ENCODE measurements around the gene PPM1H.

PPM1H gene

DNA sequence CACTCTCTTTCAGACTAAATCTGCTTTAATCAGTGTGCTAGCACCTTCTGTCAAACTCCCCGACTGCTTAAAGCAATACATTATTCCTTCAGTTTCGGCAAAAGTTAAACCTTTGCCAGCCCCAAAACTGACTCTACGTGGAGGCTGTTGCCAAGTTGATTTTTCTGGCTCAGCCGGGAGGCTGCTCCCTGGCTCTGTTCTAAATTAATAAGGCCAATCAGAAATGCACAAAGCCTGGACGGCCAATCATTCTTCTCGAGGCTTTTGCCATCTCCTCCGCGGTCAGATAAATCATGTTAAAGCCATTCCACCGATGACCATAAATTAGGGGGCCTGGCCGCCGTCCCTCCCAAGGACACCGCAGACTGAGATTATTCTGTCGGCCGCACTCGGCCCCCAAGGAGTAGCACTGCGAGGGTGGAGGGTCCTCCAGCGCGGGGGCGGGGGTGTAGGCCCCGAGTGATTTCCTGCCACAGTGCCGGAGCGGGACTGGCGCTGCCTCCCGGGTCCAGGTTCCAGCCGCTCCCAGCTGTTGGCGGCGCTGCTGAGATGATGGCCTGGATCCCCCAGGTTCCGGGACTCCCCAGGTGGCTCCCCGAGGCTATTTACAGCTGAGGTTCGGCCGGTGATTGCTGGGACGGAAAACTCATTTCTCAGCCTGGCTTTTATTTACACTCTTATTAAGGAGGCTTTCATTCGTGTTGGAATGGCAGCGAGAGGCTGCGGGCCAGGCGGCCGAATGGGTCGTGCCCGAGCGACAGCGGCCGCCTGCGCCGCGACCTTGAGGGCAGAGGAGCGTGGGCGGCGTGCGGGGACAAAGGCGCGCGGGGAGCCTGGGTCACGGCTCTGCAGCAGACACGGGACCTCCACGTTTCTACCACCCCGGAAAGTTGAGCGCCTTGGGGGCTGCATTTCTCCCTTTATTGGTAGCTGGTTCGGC, 303.2 kb downstream of the PPM1H start:
- peak; percentile 85 for DNase-seq

DNA sequence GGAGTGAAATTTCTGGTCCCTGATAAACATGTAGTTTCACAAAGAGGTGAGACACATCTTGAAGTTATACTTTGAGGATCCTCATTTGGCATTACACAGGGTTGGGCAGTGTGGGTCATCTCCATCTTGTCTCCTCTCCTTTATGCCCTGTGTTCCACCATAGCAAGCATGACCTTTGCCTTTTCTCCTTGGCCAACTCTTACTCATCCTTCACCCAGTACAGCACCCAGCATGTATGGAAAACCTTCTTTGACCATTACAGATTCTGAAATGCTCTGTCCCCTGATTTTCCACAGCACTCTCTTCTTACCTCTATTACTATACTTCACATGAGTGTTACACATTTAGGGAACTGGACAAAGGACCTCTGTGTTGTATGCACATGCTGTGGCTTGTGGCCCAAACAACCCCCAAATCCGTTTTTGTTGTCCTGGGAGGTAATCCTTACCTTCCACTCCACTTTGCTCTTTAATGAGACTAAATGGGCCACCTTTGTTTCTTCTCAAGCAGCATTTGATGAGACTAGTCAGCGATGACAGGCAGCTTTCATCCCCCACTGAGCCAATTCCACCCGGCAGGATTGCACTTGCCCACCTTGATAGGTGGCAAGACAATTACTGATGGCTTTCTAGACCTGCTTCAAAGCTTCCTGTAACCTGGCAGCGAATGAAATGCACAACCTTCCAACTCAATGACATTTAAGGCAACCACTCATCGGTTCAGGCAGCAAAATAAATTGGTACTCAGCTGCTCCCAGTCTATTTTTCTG, 304.8 kb downstream of the PPM1H start:
- DNase-seq, result no peak

DNA sequence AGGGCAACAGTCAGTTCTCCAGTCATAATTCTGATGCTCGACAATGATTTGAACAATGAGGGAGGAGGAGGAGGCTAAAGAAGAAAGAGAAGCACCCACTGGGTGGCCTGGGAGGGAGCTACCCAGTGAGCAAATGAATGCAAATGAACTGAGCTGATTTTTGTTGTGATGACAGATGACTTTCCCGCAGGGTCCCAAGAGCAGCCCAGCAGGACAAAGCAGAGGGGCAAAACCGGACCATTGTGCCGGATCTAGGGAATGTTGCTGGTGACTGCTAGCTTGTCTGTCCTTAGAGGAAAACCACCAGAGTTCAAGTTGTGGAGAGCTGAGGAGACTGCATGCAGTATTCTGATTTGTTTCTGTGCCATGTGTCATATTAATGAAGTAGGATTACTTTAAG, 305.5 kb downstream of the PPM1H start:
- peak; percentile 48 for DNase-seq

DNA sequence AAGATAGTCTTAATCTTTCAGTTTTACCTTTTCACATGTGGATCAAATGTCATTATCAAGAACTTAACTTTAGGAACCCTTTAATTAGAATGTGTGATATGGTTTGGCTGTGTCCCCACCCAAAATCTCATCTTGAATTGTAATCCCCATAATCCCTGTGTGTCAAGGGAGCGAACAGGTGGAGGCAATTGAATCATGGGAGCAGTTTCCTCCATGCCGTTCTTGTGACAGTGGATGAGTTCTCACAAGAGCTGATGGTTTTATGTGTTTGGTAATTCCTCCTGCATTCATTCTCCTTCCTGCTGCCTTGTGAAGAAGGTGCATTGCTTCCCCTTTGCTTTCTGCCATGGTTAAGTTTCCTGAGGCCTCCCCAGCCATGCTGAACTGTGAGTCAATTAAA, 307.8 kb downstream of the PPM1H start:
- no peak for DNase-seq

DNA sequence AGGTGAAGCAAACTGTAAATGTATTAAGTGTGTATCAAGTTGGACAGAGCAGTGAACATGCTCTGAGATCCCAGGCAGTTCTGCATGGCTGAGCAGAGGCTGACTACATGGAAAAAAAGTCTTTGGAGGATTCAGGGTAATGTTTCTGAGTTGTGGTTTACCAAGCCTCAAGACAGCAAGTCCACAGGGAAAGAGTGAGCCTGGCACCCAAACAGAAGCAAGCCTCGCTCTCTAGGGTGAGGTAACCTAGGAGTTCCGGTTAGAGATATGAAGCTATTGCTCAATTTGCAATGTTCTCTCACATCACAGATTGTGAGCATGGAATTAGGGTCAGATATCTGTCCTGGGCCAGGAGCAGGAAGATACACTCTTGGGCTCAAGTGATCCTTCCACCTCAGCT, 309.7 kb downstream of the PPM1H start:
- no peak for DNase-seq

DNA sequence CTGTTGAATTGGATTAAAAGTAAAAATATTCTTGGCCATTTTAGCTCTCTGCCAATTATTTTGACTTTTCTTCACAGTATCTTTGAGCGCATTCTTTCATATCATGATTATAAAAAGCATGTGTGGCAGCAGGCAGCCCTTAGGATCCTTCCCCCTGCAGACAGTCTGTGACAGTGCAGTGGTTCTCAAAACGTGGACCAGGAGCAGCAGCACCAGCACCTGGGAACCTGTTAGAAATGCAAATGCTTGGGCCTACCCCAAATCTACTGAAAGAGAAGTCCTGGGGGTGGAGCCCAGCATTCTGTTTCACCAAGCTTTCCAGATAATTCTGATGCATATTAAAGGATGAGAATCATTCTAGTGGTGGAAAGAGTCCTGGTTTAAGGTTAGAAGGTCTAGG, 312.8 kb downstream of the PPM1H start:
- DNase-seq, result no peak

DNA sequence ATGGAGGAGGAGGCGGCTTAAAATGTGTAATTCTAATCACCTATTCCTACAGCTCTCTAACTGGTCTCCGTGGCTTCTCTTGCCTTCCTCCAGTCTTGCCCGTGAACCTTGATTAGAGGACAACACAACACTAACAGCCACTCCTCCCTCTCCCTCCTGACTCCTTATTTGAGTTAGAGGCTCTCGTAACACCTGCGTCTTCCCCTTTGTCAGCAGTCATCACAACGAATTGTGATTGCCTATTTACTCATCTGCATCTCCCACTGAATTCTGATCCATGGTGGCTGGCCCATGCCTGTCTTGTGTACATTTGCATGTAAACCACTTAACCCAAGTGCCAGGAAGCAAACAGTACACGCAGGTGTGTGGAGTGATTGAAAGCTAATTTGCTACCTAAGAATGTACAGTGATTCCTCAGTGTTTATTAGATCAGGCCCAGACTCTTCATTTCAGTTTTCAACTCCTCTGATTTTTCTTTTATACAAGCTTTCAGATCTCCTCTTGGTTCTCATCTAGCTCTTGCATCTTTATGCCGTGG, 313.8 kb downstream of the PPM1H start:
- no peak for DNase-seq

DNA sequence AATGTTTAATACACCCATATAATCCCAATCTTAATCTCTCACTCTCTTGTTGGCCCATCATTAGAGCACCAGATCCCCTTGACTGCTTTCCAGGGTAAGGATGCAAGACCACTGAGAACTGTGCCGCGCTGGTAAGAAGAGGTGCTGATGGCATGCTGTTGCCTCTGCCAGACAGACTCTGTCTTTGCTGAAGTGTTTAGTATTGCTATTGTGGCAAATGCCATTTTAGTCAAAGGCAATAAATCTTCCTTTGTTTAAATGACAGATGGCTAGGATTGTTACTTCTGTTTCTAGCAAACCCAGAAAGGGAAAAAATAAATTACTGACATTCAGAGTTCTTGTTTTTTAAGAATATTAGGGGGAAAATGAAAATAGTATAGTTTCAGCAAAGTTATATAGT, 316.0 kb downstream of the PPM1H start:
- DNase-seq, result no peak

DNA sequence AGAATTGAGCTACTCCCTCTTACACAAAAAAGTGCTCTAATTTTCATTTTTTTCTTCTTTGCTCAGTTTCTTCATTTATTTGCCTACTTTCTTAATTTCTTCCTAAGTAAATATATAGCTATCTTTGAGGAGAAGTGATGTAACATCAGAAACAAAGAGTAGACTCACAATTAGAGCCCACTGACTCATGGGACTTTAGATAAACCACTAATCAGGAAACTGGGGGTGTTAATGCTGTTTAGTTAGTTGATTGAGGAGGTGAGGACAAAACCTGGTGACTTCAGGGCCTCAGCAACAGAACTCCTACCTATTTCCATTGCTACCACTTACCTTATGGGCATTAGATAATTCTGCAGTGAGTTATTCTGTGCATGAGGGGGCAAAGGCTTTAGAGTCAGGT, 316.6 kb downstream of the PPM1H start:
- no peak for DNase-seq

DNA sequence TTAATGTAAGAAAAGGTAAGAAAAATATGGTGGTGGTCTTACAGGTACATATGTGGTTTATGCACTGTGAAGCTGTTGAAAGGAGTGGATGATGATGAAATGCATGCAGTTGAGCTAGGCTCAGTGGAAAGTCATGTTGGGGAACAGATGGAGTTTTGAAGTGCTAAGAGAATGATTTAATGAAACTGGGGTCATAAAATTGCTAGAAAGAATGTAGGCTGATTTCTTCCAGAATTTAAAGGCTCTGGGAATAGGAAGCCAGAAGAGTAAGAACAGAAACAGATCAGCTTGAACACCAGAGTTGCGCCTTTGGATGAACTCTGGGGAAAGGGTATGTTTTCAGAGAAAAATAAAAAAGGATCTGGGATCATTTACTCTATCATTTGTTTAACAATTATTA, 321.9 kb downstream of the PPM1H start:
- DNase-seq, result no peak

DNA sequence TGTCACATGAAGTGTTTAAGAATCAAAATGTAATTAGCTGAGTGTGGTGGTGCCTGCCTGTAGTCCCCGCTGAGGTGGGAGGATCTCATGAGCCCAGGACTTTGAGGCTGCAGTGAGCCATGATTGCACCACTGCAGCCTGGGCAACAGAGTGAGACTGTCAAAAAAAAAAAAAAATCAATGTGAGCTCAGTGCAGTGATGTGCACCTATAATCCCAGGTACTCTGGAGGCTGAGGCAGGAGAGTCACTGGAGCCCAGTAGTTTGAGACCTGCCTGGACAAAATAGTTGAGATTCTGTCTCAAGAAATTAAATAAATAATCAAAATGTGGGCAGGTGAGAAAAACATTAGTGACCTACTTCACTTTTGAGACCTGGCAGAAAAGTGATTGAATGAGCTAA, 328.3 kb downstream of the PPM1H start:
- DNase-seq, result peak; percentile 27

DNA sequence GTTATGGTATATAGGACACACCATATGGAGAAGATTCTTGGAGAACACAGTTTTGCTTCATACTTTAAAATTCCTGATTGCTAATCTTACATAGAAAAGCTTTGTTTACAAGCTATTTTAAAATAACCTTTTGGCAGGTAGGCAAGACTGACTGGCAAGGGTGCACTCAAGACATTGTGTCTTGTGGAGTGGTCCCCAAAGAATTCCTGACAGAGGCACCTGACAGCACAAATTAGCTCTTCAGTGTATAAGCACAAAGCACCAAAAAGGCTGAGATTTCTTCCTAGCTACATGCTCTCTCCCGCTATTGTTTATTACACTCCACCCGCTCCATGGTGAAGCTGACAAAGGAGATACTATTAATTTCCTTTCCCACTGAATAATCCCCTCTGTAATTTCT, 329.0 kb downstream of the PPM1H start:
- peak; percentile 63 for DNase-seq

DNA sequence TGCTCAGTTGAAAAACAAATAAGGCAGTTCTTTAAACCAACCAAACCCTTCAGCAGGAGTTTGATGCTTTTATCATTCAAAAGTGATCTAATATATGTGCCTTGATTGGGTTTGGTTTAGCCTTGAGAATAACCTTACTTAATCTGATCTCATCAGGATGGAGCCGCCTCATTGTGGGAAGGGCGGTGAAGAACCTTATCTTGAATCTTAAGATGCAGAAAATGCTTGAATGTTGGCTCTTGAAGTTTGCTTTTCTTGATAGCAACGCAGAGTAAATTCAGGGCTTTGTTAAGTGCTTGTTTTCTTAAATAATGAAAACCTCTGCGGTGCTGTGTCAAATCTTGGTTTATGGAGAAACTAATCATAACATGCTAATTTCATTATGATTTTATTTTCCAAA, 330.1 kb downstream of the PPM1H start:
- DNase-seq, result peak; percentile 62

DNA sequence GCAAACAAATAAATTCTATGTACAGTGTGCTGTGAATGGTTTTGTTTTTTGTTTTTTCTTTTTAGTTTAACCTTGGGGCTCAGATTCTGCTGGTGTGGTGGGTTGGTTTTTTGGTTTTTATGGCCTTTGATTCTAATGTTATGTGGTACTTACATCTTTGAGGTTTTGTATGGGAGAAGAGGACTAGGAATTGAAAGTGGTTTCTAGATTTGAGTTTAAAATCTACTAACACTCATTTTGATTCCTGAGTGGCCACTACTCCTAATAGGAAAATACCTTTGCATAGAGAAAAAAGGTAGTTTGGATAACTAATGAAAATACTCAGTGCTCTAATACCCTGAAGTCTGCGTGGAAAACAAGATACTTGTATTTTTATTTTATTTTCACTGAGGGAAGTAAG, 330.6 kb downstream of the PPM1H start:
- no peak for DNase-seq

DNA sequence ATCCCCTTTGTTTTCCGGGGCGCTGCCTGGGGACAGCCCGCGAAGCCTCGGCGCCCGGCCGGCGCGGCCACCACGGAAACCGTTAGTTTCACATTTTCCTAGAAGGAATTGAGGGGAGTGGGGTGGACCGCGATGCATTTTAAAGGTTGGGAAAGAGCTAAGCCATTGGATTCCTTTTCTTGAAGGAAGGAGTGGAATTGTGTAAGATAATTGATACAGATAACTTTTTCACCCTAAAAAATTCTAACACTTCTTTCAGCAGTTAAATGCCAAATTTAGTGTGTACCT, 331.2 kb downstream of the PPM1H start:
- peak; percentile 89 for DNase-seq

DNA sequence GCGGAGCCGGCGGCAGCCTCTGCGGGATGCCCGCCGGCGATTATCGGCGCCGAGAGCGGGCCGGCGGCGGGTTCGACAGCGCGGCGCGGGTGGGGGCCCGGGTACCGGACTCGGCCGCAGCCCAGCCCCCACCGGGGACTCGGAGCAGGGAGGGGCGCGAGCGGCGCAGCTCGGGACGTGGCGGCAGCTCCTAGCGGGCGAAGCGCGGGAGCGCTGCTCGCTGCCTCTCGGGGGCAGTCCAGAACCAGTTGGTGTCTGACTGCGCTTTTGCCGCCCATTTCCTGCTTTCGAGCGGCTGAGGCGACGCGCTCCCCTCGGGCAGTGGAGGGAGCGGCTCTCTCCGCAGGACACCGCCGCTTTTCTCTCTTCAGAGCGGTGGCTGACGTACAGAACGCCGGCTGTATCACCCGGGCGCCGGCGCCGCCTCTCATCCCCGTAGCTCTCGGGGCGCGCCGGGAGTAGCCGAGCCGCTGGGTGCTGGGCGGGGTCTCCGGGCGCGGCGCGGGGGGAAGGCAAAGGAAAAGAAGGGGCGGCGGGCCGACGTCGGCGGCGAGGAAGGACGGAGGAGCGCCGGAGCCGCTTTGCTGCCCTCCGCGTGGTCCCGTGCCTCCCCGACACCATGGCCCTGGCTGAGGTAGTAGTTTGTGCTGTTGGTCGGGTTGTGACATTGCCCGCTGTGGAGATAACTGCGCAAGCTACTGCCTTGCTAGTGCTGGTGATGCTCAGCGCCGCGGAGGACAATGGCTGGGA, 331.7 kb downstream of the PPM1H start:
- DNase-seq, result peak; percentile 95

DNA sequence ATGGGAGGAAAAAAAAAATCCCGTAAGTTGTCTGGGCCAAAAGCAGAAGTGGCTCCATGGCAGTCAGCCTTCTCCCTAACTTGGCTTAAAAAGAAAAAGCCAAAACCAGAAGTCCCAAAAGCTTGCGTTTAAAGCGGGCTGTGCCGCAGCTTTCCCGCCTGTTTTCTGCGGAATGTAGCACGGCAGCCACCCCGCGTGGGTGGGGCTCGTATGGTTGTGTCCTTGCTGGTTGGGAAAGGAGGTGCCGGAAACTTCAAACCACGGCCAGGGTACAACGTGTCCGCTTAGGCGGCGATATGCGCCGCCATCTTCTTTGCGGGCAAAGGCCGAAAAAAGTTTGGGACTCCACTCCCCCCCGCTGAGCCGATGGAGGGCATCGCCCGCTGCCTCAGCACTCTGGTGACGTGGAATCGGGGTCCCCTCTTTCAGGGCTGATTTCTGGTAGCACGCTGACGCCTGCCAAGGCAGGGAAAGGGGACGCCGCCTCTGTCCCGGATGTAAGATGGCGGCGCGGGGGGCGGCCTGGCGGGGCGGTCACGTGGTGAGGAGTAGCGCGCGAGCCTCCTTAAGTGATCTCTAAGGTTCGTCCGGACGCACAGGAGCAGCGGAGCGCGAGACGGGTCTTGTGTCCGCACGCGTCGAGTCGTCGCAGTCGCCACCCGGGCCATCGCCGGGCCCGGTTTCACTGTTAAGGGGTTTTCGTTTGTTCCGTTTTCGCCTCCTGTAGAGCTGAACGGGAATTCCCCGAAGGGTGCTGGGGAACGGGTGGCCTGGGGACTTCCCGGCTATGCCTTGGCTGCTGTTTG, 332.5 kb downstream of the PPM1H start:
- peak; percentile 98 for DNase-seq

DNA sequence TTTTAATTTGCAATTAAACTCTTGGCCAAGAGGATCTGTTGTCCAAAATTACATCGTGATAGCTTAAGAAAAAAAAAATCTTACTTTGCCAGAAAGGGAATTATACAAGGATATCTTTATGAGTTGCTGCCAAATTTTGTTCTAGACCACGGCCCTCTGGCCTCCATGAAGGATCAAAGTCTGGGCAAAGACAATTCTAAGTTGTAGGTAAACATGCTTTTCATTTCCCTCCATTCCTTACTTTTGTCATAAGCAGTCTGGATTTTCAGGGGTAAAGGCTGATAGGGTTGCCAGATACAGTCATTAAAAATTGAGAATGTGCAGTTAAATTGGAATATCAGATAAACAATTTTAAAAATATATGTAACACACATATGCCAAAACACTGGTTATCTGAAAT, 333.2 kb downstream of the PPM1H start:
- DNase-seq, result no peak

DNA sequence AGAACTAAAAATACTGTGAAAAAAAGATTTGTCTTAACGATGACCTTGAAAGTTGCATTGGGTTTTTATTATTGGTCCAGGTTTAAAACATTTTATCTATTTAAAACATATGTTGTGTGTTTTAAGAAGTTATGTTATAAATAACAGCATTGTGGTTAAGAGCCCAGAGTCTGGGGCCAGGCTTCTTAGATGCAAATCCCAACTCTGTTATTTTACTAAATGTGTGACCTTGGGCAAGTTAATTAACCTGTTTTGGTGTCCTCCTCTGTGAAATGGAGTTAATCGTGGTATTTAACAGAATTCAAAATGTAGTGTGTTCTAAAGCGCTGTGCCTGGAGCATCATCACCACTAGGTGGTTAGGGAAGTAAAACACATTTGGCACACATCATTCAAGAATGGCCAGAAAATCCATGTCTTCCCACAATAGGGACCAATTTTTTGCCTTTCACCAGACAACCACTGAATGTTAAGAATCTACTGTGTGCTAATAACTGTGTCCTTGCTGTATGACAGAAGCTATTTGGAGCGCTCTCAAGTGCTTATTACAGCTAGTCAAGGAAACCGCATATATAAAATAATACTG, 335.0 kb downstream of the PPM1H start:
- DNase-seq, result no peak

DNA sequence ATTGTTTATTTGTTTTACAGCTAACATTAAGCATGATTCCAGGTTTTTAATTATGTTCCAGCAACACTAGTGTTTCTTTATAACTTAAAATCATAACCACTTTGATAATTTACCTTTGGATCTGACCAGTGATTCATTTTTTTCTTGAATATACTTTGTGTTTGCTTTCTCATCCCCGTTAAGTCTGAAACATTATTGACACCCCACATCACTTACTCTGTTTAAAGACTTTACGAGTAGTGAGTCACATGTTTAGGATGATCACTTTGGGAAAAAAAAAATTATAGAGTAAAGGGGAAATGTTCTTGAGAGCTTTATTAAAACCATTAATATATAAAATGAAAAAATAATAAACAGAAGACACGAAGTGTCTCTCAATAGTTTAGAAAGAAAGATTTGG, 336.1 kb downstream of the PPM1H start:
- no peak for DNase-seq

DNA sequence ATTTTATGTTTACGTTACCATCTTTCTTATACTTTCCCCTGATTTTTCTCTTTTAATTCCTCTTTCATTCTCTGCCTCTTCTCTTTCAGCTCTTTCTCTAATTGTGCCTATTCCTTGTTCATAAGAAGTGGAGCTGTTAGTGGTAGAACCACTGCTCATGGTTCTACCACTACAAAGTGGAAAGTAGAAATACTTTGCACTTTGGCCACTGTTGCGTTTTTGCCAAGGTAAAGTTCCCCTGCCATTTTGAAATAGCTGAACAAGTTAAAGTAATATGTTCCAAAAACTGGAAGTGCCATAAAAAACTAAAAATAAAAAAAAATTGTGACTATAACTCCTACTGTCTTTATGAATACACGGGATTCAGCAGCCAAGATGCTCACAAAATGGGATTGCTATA, 337.7 kb downstream of the PPM1H start:
- DNase-seq, result no peak

Measured in eye (tissue), 1 donor.